NCI-H2029 (cell line): ENCODE data around the gene LMCD1.
A peak's percentile ranks its signal among the peaks of the same experiment; 100 is the strongest.

Source experiments
- DNase-seq: peaks from one replicate; lab custom pipeline; 2025; lab: John Stamatoyannopoulos, UW

Gene LMCD1

DNA sequence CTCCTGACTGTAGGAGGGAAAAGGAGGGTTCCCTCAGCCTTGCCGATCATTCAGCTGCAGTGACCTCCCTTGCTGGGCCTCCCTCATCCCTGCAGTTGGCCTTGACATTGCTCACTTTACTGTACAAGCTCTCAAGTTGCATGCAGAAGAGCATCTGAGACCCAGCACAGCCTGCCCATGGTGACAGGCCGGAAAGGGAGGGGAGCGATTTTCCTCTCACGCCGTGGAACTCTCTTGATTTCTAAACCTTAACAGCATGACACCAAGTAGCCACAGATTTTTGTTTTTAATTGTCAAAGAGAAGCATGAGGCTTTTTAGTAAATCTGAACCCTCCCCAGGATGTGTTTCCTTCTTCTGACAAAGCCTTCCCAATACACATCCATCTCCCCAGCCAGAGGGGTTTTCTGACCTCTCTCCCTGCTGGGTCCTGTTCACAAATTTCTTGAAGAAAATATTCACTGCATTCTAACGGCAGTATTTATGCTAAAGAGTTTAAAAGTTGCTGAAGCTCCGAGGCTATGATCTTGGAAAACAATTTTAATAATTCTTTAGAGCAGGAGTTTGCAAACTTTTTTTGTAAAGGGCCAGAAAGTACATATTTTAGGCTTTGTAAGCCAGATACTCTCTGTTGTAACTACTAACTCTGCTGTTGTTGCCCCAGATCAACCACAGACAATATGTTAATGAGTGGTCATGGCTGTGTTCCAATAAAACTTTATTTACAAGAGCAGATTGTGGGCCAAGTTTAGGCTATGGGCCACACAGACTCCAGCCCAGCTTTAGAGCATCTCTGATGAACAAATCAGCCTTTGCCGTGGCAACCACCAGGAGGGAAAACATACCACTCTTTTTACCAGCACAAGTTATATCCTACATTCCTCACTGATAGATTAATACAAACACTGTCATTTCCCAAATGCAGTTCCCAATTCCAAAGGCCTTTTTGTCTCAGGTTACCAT, 34.8 kb downstream of the LMCD1 start:
- DNase-seq: no peak

GRCh38 chr3:8537440-8537839, 35.8 kb downstream of the LMCD1 start:
- no peak for DNase-seq

DNA sequence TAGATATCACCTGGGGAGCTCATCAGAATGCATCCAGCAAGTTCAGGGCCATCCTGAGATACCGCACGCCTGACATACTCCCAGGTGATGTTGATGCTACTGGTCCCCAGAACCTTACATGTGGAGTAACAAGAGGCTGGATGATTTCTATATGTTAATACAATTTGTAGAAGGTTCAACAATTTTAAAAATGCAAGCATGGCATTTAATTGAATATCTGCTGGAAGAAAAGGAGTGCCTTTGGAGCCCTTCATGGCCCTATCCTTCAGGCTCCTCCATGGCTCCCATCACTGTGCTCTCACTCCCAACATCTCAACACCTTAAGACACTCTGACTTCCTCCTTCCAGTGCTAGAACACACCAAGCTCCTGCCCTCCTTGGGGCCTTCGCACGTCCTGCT, 36.6 kb downstream of the LMCD1 start:
- DNase-seq: no peak

GRCh38 chr3:8538913-8539312, 37.3 kb downstream of the LMCD1 start:
- no peak for DNase-seq

DNA sequence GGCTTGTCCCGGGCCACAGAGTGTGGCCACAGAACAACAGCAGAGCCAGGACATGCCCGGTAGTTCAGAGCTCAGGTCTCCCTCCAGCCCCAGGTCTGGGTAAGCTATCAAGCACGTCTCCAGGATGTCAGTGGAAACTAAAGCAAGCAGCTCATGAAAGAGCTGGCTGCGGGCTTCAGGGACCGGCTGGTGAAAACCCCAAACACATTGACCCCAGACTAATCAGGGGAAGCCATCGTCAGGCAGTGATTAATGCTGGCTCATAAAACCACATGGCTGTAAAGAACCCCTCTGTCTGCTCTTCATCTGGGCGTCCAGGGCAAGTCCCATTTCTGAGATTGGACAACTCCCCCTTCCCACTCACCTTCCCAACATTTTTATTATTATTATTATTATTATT, 37.8 kb downstream of the LMCD1 start:
- no peak for DNase-seq

DNA sequence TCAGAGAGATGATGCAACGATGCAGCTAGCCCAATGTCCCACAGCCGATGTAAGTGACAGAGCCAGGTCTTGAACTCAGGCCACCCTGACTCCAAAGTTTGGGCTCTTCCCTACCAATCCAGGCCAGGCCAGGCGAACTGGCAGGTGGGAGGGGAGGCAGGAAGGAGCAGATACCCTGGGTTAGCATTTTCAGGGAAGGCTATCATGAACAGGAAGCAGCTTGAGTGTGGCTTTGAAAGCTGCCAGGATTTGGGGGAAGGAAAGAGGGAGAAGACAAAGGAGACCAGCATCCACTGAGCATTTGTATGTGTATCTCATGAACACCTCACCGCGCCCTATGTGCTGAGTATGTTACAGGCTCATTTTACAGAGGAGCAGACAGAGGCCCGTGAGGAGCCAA, 38.8 kb downstream of the LMCD1 start:
- peak; percentile 39 for DNase-seq

DNA sequence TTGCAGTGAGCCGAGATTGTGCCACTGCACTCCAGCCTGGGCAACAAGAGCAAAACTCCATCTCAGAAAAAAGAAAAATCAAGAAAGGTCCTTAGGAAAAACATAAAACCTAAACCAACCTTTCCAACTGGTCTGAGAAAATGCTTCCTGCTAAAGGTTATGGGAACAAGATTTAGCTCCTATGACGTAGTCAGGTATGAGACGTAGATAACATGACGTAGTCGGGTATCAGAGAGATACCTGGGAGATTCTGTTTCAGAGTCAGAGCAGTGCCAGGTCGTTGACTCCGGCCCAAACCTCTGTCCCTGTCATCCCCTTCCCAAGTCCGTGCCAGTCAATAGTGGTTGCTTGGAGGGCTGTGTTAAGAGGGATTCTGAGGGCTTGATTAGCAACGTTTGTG, 39.9 kb downstream of the LMCD1 start:
- DNase-seq: no peak

- DNase-seq: no peak
Measured at GRCh38 chr3:8542190-8543135, 40.8 kb downstream of the LMCD1 start.

GRCh38 chr3:8546609-8547008, 45.0 kb downstream of the LMCD1 start:
- DNase-seq: no peak

DNA sequence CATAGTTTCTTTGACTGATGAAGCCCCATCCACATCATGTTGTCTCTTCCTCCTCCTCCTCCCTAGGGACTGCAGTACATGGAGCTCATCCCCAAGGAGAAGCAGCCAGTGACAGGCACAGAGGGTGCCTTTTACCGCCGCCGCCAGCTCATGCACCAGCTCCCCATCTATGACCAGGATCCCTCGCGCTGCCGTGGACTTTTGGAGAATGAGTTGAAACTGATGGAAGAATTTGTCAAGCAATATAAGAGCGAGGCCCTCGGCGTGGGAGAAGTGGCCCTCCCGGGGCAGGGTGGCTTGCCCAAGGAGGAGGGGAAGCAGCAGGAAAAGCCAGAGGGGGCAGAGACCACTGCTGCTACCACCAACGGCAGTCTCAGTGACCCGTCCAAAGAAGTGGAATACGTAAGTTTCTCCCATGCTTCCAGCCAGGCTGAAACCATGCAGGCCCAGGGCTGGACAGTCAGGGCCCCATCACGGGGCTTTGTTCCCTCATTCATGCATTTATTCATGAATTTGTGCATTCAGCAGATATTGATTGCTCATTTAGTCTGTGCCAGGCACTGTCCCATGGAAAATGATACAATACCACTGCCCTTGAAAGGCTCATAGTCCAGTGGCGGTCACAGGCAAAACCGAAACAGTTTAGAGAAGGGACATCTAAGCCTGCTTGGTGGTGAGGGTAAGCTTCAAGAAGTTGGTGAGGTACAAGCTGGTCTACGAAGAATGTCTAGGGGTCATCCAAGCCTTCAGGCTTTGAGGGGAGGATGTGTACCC, 47.1 kb downstream of the LMCD1 start:
- no peak for DNase-seq

GRCh38 chr3:8549354-8549753, 47.7 kb downstream of the LMCD1 start:
- DNase-seq: no peak

DNA sequence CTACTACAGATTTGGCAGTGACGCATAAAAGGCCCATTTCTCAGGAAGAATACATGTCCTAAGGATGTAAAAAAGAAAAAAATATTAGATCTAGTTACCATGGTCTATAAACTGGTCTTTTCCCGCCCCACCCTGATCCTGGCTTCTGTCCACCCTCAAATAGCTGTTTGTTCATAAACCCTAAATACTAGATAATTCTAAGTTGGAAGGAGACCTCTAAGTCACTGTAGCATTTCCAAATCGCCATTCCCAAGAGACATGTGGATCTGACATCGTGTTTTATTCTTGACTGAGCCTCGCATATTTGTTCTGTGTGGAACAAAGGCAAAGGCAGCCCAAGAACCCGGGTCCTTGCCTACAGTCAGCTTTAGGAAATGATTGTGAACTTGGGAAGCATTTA, 49.0 kb downstream of the LMCD1 start:
- DNase-seq: no peak

- no peak for DNase-seq
Measured at GRCh38 chr3:8552223-8552762, 50.7 kb downstream of the LMCD1 start.

DNA sequence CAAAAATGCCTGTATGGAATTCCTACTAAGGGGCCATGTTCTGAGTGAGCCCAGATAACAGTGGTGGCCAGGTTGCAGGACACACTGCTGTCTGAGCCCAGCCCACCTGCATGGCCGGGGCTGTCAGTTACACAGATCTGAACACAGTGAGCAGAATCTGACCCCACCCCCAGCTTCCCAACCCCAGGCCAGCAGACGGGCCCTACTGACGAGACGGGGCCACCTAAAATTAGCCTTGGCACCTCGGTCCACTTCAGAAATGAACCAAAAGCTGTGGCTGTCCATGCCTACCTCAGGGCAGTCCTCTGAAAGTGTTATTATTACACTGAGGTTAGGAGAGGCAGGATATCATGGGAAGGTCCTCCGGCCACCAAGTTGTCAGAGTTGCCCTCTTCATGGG, 51.8 kb downstream of the LMCD1 start:
- no peak for DNase-seq

GRCh38 chr3:8554696-8555095, 53.1 kb downstream of the LMCD1 start:
- DNase-seq: no peak

DNA sequence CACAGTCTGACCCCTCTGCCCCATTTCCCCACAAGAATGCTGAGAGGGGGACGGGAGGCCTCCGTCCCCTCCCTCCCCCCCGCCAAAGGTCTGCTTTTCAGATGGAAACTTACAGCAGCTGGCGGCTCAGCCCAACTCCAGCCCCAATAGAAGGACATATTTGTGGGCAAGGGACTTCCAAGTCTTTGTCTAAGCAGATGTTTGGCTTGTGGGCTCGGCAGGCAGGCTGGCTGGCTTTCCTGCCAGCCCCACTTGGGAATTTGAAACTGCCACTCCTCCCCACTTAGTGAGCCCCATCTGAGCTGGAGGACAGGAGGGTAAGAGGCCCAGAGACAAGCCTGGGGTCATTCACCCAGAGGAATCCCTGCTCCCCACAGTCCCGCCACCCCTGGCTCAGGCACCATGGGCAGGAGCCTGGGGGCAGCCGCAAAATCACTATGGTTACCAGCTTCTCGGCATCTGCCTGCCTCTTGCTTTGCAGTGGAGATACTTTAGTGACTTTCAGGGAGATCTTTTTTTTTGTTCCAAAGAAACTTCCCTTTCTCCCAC, 53.6 kb downstream of the LMCD1 start:
- DNase-seq: peak; percentile 71

DNA sequence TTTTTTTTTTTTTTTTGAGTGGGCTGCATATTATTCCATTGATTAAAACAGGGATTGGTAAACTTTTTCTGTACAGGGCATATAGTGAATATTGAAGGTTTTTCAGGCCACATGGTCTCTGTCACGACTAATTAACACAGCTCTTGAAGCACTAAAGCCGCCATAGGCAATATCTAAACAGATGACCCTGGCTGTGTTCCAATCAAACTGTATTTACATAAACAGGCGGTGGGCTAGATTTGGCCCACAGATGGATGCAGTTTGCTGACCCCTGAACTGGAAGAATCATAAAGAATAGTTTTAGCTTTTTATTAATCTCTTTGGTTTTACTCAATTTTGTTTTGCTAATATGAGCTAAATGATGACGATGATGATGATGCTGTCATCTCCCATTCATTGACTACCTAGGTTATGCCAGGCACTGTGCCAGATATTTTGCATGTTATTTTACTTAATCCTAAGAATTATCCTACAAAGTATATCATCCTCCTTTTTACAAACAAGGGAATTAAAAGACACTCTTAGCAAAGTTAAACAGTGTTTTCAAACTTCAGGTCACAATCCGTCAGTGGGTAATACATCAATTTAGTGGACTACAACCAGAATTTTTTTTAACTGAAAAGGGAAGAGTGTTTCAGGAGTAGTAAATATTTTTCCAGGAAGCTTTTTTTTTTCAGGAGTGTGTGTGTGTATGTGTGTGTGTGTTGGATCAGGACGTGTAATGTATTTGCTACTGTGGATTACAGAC, 54.3 kb downstream of the LMCD1 start:
- DNase-seq: peak; percentile 52

DNA sequence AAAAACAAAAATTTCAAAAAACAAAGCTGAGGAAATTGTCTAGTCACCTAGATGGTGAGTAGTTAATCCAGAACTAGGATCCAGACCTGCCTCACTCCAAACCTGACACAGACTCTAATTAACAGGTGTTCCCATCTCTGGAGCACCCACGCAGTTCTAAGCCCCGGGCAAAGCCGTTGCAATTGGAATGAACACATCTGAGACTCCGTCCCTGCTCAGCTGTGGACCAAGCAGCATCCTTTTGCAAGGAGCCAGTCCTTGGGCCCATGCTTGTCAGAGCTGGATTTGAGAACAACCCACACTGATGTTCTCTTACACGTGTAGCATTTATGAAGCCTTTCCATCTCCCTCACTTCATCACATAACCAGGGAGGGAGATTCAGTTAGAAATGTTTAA, 54.8 kb downstream of the LMCD1 start:
- no peak for DNase-seq

- DNase-seq: peak; percentile 91
Measured at GRCh38 chr3:8557298-8557697, 55.7 kb downstream of the LMCD1 start.

DNA sequence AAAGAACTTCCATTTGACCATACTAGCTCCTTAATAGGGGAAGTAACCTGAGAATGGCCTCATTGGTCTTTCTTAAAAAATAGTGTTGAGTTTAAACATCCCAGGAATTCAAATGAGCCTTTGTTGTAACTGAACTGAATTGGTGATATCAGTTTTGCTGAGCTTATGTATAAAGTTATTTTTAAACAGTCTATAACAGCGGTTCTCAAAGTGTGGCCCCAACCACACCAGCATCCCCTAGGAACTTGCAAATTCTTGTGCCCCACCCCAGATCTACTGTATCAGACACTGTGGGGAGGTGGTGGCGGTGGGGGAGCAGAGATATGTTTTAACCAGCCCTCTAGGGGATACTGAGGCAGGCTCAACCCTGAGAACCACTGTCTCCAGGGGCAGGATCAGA, 57.0 kb downstream of the LMCD1 start:
- no peak for DNase-seq

- no peak for DNase-seq
Measured at GRCh38 chr3:8559351-8559750, 57.7 kb downstream of the LMCD1 start.
